GM12892 (cell line): Measurements from ENCODE around the gene PACSIN2.

ENCODE experiments used
- DNase-seq: peaks from one replicate; pipeline ENCODE4 v3.0.0; 2011; ENCODE audit not compliant: insufficient read length
- FAIRE-seq: peaks from 2 replicates; lab custom pipeline; 2011; peaks lifted over from hg19 to GRCh38; lab: Jason Lieb, UNC
- POLR2A ChIP-seq: IDR thresholded peaks from 2 replicates; pipeline ENCODE4 v1.6.1; 2011; ENCODE audit warnings: low read depth, low read length, control low read depth
- POLR2AphosphoS5 ChIP-seq: IDR thresholded peaks from 2 replicates; pipeline ENCODE4 v1.6.1; 2011; ENCODE audit warnings: low read depth, low read length, control low read depth
- TAF1 ChIP-seq: IDR thresholded peaks from 2 replicates; pipeline ENCODE4 v1.6.1; 2011; ENCODE audit warnings: low read depth, mild to moderate bottlenecking, control low read depth, low read length, borderline replicate concordance

PACSIN2 gene

GRCh38 chr22:42994917-42995562 lies 19.9 kb downstream of the PACSIN2 start:
- no peak for TF ChIP-seq TAF1
- no peak for TF ChIP-seq POLR2AphosphoS5
- TF ChIP-seq POLR2A: no peak
- FAIRE-seq (peak; percentile 87), DNase-seq (no peak)

GRCh38 chr22:42994276-42994916 lies 20.6 kb downstream of the PACSIN2 start:
- no peak for TF ChIP-seq POLR2A
- FAIRE-seq (no peak), DNase-seq (no peak)

- no peak for FAIRE-seq
- TF ChIP-seq POLR2AphosphoS5 (no peak), POLR2A (no peak), TAF1 (no peak)
Observed at GRCh38 chr22:42993651-42994275, 21.2 kb downstream of the PACSIN2 start.

GRCh38 chr22:42992886-42993479 lies 22.0 kb downstream of the PACSIN2 start:
- no peak for DNase-seq
- no peak for TF ChIP-seq TAF1
- TF ChIP-seq POLR2A: no peak
- no peak for TF ChIP-seq POLR2AphosphoS5
- FAIRE-seq: no peak

More at GRCh38 chr22:42993651-42994275, 21.2 kb downstream of the PACSIN2 start:
- DNase-seq: no peak

GRCh38 chr22:42992092-42992491 lies 22.9 kb downstream of the PACSIN2 start:
- TF ChIP-seq TAF1: no peak
- TF ChIP-seq POLR2AphosphoS5: no peak
- TF ChIP-seq POLR2A: no peak
- FAIRE-seq (no peak), DNase-seq (no peak)

- no peak for DNase-seq
- FAIRE-seq: no peak
- TF ChIP-seq TAF1 (no peak), POLR2A (no peak), POLR2AphosphoS5 (no peak)
Observed at GRCh38 chr22:42991010-42991651, 23.8 kb downstream of the PACSIN2 start.

GRCh38 chr22:42990131-42990838 lies 24.7 kb downstream of the PACSIN2 start:
- DNase-seq (no peak), FAIRE-seq (no peak)
- no peak for TF ChIP-seq POLR2A
- TF ChIP-seq TAF1: no peak

GRCh38 chr22:42986115-42986514 lies 28.8 kb downstream of the PACSIN2 start:
- no peak for FAIRE-seq
- no peak for DNase-seq
- TF ChIP-seq POLR2AphosphoS5 (no peak), POLR2A (no peak), TAF1 (no peak)

GRCh38 chr22:42985531-42985905 lies 29.4 kb downstream of the PACSIN2 start:
- no peak for FAIRE-seq
- TF ChIP-seq TAF1 (no peak), POLR2A (no peak), POLR2AphosphoS5 (no peak)

GRCh38 chr22:42984814-42985530 lies 30.0 kb downstream of the PACSIN2 start:
- TF ChIP-seq POLR2AphosphoS5: no peak
- no peak for TF ChIP-seq TAF1
- TF ChIP-seq POLR2A: no peak
- DNase-seq: no peak
- no peak for FAIRE-seq

More at GRCh38 chr22:42985531-42985905, 29.4 kb downstream of the PACSIN2 start:
- no peak for DNase-seq

GRCh38 chr22:42984397-42984796 lies 30.6 kb downstream of the PACSIN2 start:
- DNase-seq: no peak
- no peak for TF ChIP-seq TAF1
- no peak for TF ChIP-seq POLR2AphosphoS5
- no peak for TF ChIP-seq POLR2A
- FAIRE-seq: no peak
